Lung microvascular endothelial cell (primary cell): ENCODE measurements around the gene GLTPD2. TPM values are rescaled to one million over a fixed set of nuclear protein-coding genes. Genes with fewer than 3 reads are reported as not detected.
"Not testable (repeated sequence)": the region's sequence is repeated elsewhere in the genome, so short reads cannot be mapped to it uniquely, and the experiment has no call there.

Source experiments
- DNase-seq, 2 donors: peaks; one replicate each; pipeline versions ENCODE4 v3.0.0 to v3.0.0-alpha.2; 2010; ENCODE audit warnings: low read depth in 2 of 2
- total RNA-seq: library from RNA; depleted of rRNA; stranded (reverse); fragments of >200 nt; gene quantifications from 2 replicates; pipeline ENCODE4 v1.2.1, GENCODE V29; 2014

The GLTPD2 gene
- total RNA-seq, 1 donor from 2014 or later, result not detected

GRCh38 chr17:4807605-4808377, 19.0 kb downstream of the GLTPD2 start:
- no peak for DNase-seq

- peak; percentile 17 to 58 for DNase-seq
These were observed 19.6 kb downstream of the GLTPD2 start for GRCh38 chr17:4808378-4808767.

DNA sequence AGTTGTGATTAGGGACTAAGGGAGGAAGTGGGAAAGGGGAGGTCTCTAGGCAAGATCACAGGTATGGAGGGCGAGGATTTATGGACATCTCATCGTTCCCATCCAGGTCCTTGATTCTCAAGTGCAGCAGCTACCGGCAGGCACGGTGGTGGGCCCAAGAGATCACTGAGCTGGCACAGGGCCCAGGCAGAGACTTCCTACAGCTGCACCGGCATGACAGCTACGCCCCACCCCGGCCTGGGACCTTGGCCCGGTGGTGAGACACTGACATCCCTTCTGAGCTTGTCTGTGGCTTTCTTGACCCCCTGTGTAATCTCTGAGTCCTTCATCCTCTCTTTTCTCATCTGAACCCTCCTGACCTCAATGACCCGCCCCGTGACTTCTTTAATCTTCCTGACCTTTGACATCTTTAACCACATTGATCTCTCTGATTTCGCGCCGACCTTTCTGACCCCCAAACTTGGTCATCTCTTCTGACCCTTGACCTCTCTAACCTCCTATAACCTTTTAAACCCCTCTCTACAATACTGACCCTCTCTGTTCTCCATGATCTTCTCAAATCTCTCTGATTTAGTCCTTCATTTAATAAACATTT, 22.0 kb downstream of the GLTPD2 start:
- no peak for DNase-seq

- no peak for DNase-seq
These were observed 22.7 kb downstream of the GLTPD2 start for GRCh38 chr17:4811471-4811870.

GRCh38 chr17:4812690-4813089, 23.9 kb downstream of the GLTPD2 start:
- DNase-seq, result no peak

- peak in 1 of 2 donors; percentile 36 for DNase-seq
These were observed 26.4 kb downstream of the GLTPD2 start for GRCh38 chr17:4815043-4815675.

DNA sequence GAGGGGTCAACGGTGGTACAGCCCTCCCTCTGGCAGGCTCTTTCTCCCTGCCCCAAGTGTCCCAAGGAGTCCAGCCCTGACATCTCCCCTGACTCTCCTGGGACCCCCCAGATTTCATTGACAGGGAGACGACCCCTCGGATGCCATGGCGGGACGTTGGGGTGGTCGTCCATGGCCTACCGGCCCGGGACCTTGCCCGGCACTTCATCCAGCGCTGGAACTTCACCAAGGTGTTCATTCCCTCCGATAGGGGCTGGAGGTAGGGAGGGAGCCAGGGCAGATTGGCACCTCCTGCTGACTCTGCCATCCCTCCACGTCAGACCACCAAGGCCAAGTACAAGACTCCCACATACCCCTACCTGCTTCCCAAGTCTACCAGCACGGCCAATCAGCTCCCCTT, 28.1 kb downstream of the GLTPD2 start:
- DNase-seq, result no peak

DNA sequence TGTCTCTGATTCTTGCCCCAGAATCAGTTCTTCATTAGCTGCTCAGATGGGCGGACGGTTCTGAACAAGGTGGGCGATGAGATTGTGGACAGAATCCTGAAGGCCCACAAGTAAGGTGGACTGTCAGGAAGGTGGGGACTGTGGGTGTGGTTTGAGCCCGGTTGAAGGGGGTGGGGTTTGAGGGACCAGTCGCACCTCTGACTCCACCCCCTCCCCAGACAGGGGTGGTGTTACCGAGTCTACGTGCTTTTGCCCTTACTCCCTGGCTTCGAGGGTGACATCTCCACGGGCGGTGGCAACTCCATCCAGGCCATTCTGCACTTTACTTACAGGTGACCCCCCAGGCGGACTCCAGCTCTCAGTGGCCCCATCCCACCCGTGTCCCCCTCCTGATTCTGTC, 29.5 kb downstream of the GLTPD2 start:
- DNase-seq, result no peak

- no peak for DNase-seq
These were observed 34.1 kb downstream of the GLTPD2 start for GRCh38 chr17:4822835-4823234.

DNA sequence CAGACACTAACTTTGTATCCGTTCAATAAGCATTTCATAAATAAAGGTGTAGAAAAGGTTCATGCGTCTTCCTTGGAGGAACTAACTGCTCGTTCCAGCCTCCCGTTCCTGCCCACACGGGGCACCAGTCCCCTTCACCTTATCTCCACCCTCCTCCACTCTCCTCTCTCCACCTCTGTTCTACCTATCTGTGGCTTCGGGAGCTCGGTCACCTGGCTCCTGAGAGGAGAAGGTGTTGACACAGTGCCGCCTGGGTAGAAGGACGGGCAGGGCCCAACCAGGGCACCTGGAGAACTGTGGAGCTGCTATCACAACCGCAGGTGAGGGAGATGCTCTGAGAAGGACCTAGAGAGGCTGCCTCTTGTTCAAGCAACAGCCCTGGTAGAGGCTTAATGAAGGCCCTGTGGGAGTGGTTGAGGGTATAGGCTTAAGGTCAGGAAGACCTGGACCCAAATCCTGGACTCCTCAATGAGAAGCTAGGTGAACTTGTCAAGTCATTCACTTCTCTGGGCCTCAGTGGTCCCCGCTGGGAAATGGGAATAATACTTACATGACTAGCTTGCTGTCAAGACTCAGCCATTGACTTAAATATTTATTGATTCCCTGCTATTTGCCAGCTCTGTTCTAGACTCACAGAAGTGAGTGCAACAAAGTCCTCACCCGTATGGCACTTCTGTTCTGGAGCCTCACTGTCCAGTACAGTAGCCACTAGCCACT, 34.8 kb downstream of the GLTPD2 start:
- DNase-seq, result no peak

DNA sequence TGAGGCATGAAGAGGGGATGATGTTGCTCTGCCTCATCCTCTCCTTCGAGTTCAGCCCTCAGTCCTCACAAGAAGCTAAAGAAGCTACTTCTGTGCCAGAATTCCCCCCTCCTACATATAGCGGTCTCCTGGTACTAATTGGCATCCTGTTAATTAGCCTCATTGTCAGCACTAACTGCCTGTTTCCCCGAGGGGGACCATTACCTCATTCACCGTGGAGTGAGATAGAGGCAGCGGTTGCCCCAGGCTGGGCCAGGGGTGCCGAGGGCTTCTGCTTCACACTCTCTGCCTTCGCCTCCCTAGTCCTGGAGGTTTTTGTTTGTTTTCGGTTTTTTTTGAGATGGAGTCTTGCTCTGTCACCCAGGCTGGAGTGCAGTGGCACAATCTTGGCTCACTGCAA, 38.6 kb downstream of the GLTPD2 start:
- no peak for DNase-seq

DNA sequence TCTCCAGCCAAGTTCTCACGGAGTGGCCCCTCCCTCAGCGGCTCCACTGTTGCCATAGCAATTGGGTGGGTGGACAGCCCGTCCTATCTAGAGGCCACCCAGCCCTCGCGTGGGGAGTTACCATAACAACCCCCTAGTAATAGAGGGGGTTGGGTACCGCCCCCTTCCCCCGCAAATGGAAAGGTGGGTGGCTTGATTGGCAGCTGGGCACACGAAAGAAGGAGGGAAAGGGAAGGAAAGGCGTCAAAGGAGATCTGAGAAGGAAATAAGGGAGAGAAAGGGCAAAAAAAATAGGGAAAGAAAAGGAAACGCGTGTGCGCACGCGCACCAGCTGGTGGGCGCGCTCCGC, 44.0 kb downstream of the GLTPD2 start:
- DNase-seq, result not testable (repeated sequence)

DNA sequence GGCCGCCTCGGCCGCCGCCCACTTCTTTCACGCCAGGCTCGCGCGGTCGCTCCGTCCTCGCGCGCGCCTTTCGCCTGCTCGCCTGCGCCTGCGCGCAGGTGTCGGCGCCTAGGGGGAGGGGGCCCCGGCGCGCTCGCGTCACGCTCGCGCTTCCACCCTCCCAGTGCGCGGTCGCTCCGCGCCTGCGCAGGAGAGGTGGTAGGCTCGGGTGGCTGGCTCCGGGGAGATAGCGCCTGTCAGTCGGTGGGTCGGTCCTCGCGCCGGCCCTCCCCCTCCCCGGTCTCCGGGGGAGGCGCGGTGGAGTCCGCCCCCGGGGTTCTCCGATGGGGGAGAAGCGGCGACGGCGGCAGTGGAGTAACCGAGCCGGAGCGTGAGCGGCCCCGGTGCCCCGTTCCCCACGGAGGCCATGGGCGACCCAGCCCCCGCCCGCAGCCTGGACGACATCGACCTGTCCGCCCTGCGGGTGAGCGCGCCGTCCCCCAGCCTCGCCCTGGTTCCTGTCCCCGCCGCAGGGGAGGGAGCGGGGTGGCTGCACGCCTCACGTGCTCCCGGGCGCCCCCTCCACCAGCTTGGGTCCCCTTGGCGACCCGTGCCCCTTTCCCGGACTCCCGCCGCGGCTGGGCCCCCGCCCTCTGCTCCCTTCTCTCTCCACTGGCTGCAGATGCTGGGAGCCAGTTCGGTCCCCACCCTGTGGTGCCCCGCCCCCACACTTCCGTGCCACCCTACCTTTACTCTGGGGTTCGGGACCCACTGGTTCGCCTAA, 44.6 kb downstream of the GLTPD2 start, which contains the start of gene MINK1:
MINK1 (plus strand) TSS at position 163 of the 763 bp plus-strand sequence; CDS start at position 407, 244 bp downstream.
- DNase-seq, result peak; percentile 95 to 97

DNA sequence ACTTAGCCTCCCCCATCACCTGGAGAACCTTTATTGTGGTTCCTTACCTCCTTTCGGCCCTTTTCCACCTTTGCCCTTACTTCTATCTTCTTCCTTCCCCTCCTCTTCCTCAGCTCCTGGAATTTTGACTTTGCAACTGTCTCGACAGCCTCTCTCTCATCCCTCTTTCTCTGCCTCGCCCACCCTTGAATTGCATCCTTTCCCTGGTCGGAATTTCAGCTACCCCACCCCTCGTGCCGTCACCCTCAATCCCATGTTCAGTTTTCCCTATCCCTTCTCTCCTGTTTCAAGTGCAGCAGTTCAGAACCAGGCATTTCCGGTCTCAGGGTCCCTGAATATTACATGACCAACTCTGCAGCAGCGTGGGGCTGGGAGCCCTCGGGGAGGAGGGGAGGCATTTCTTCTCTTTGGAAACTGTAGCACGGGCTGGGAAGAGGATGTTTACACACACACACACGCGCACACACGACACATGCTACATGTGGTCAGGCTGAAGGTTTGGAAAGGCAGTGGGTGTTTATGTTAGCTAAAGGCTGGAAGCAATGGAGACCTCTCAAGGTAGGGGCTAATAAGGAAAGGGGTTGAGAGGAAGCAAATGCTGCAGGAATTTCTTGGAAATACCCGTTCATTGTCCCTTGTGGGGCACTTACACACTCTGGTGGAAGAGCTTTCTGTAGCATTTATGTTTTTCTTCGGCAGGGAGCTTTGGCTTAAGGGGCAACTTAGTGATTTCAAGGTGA, 45.3 kb downstream of the GLTPD2 start:
- peak; percentile 60 to 66 for DNase-seq

DNA sequence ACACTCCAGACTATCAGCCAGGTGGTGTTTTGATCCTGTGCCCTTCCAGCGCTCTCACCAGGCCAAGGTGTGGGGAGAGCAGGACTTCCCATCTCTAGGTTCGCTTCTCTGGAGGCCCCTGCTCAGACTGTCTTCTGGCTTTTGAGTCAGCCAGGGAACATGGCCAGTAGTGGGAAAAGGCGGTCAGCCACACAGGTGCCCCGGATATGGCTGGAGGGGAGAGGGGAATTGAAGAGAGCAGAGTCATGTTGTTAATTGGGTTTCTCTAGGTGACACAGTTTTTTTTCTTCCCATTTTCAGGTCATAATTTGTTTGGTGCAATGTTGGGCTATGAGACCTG, 45.9 kb downstream of the GLTPD2 start:
- DNase-seq, result no peak

GRCh38 chr17:4836221-4836620, 47.5 kb downstream of the GLTPD2 start:
- DNase-seq, result no peak

- no peak for DNase-seq
These were observed 48.9 kb downstream of the GLTPD2 start for GRCh38 chr17:4837471-4838308.

DNA sequence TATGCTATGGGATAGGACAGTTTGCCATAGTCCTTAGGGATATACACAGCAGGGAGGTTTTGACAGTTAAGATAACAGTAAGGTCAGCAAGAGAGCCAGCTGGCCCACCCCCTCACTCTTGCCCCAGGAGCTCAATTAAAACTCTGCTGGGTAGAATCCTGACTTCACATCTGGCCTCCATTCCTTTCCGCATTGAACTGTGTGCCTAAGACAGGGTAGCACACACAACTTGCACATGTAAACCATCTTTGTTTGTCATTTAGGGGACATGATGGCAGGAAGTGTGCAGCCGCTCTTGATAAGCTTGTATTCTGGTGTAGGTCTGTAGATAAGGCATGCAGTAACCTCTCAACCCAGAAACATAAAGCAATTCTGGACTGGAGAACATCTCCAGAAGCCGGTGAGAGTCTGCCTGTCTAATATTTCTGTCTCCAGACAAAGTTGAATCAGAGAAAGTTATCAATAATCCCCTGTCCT, 49.6 kb downstream of the GLTPD2 start:
- no peak for DNase-seq

DNA sequence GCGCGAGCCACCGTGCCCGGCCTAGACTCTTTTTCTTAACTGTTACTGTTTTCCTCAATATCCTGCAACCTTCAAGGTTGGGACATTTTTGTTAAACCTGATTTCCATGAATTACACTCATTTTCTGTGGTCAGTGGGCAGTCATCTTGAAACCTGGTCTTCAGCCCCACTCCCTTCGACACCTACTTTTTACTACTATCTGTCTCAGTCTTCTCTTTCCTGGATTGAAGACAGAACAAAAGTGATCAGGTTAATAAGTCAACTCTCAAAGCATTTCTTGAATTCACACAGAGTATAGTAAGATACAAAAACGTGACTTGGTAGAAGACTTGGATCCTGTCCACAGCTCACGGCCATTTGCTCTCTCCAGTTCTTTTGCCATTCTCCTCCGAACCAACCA, 50.5 kb downstream of the GLTPD2 start:
- DNase-seq, result no peak
